IMR-90 (cell line): ENCODE results near the gene TADA1. TPM values are rescaled to one million over a fixed set of nuclear protein-coding genes. Genes with fewer than 3 reads are reported as not detected.
A peak's percentile ranks its signal among the peaks of the same experiment; 100 is the strongest.

ENCODE experiments used
- ATAC-seq: fragments of 200-7000 bp; cut with Tn5 transposase; 2 replicates; pipeline ENCODE4 v1.9.1; 2020; ENCODE audit warnings: low read depth, mild to moderate bottlenecking, moderate library complexity
- BruUV-seq: library from RNA; stranded (reverse); fragments of 400-500 nt; replicated peaks from 2 replicates; lab custom pipeline; 2021; lab: Mats Ljungman, UMichigan
- CTCF ChIA-PET: fragments of 300-600 bp; formaldehyde crosslinking; extraction: SDS; loops from one replicate; lab custom pipeline; 2021; ENCODE audit warnings: antibody characterized with exemption; lab: Yijun Ruan, JAX
- POLR2A ChIA-PET: fragments of 300-600 bp; sonication (Branson Sonifier 250); formaldehyde crosslinking; loops from one replicate; lab custom pipeline; 2022; ENCODE audit warnings: antibody characterized with exemption; ENCODE audit not compliant: unreplicated experiment; lab: Charles Lee
- DNase-seq: peaks from one replicate; pipeline ENCODE4 v3.0.0; 2013
- H2AFZ ChIP-seq: replicated peaks from 2 replicates; pipeline ENCODE3; 2013; ENCODE audit warnings: low read length, mild to moderate bottlenecking; ENCODE audit not compliant: poor library complexity
- H2AK5ac ChIP-seq: 2 replicates; pipeline ENCODE4 v1.6.1; 2013; ENCODE audit warnings: low read depth, low read length, inconsistent platforms
- H2AK9ac ChIP-seq: replicated peaks from 2 replicates; pipeline ENCODE3; 2013; ENCODE audit warnings: mild to moderate bottlenecking, low read depth, low read length, moderate library complexity; ENCODE audit not compliant: poor library complexity
- H2BK120ac ChIP-seq: 2 replicates; pipeline ENCODE4 v1.6.1; 2013; ENCODE audit warnings: low read depth, low read length, inconsistent platforms
- H2BK15ac ChIP-seq: 3 replicates; pipeline ENCODE4 v1.6.1; 2013; ENCODE audit warnings: low read depth, low read length, inconsistent platforms
- H2BK20ac ChIP-seq: 2 replicates; pipeline ENCODE4 v1.6.1; 2013; ENCODE audit warnings: low read depth, mild to moderate bottlenecking, inconsistent platforms, low read length, moderate library complexity
- H2BK5ac ChIP-seq: 2 replicates; pipeline ENCODE4 v1.6.1; 2013; ENCODE audit warnings: mild to moderate bottlenecking, low read depth, low read length, inconsistent platforms; ENCODE audit not compliant: poor library complexity, severe bottlenecking
- H3K14ac ChIP-seq: replicated peaks from 2 replicates; pipeline ENCODE4 v1.6.1; 2013; ENCODE audit warnings: low read depth, low read length, inconsistent platforms
- H3K18ac ChIP-seq: 2 replicates; pipeline ENCODE4 v1.6.1; 2013; ENCODE audit warnings: low read depth, low read length, control low read depth
- H3K23ac ChIP-seq: 2 replicates; pipeline ENCODE4 v1.6.1; 2013; ENCODE audit warnings: low read depth, low read length, inconsistent platforms
- H3K27ac ChIP-seq: 2 replicates; pipeline ENCODE4 v1.5.1; 2013; ENCODE audit warnings: mild to moderate bottlenecking, control low read depth, low read length; ENCODE audit not compliant: insufficient read depth
- H3K27me3 ChIP-seq: 2 replicates; pipeline ENCODE4 v1.6.1; 2013; ENCODE audit warnings: low read length; ENCODE audit not compliant: control insufficient read depth, insufficient read depth
- H3K36me3 ChIP-seq: 2 replicates; pipeline ENCODE4 v1.6.1; 2013; ENCODE audit warnings: low read length, mixed read lengths; ENCODE audit not compliant: control insufficient read depth, insufficient read depth
- H3K4ac ChIP-seq: 2 replicates; pipeline ENCODE4 v1.6.1; 2013; ENCODE audit warnings: low read depth, low read length, inconsistent platforms
- H3K4me1 ChIP-seq: 2 replicates; pipeline ENCODE4 v1.6.1; 2013; ENCODE audit warnings: low read length, mixed read lengths; ENCODE audit not compliant: control insufficient read depth, insufficient read depth
- H3K4me2 ChIP-seq: 2 replicates; pipeline ENCODE4 v1.6.1; 2013; ENCODE audit warnings: low read depth, mild to moderate bottlenecking, control low read depth, low read length, moderate library complexity
- H3K4me3 ChIP-seq: 2 replicates; pipeline ENCODE4 v1.5.1; 2013; ENCODE audit warnings: low read depth, mild to moderate bottlenecking, control low read depth, low read length, moderate library complexity; ENCODE audit not compliant: insufficient read depth
- H3K56ac ChIP-seq: 2 replicates; pipeline ENCODE4 v1.6.1; 2013; ENCODE audit warnings: low read length, inconsistent platforms; ENCODE audit not compliant: insufficient read depth; ENCODE audit errors: extremely low read depth
- H3K79me1 ChIP-seq, 2 experiments: 2 replicates each; pipeline ENCODE4 v1.6.1; 2013; ENCODE audit warnings: low read length in 2 of 2, inconsistent platforms in 1 of 2, low read depth in 1 of 2
- H3K9ac ChIP-seq: 2 replicates; pipeline ENCODE4 v1.6.1; 2013; ENCODE audit warnings: low read depth, low read length, control low read depth
- H3K9me1 ChIP-seq: 2 replicates; pipeline ENCODE4 v1.6.1; 2013; ENCODE audit warnings: low read length, inconsistent platforms; ENCODE audit not compliant: insufficient read depth
- H3K9me3 ChIP-seq: 2 replicates; pipeline ENCODE4 v1.6.1; 2013; ENCODE audit warnings: low read length; ENCODE audit not compliant: control insufficient read depth, insufficient read depth
- H4K20me1 ChIP-seq: 2 replicates; pipeline ENCODE4 v1.6.1; 2013; ENCODE audit warnings: low read length, inconsistent platforms; ENCODE audit not compliant: insufficient read depth
- H4K5ac ChIP-seq: 2 replicates; pipeline ENCODE4 v1.6.1; 2013; ENCODE audit warnings: mild to moderate bottlenecking, low read depth, low read length, control low read depth
- H4K8ac ChIP-seq, 2 experiments: 2 replicates each; pipeline ENCODE4 v1.6.1; 2013; ENCODE audit warnings: low read depth in 2 of 2, low read length in 2 of 2, control low read depth in 1 of 2, inconsistent platforms in 1 of 2
- H4K91ac ChIP-seq: 2 replicates; pipeline ENCODE4 v1.6.1; 2013; ENCODE audit warnings: low read depth, low read length, inconsistent platforms; ENCODE audit not compliant: insufficient read depth
- POLR2A ChIP-seq: IDR thresholded peaks from 2 replicates; pipeline ENCODE4 v1.6.1; 2012; ENCODE audit warnings: mild to moderate bottlenecking, low read depth, low read length
- USF2 ChIP-seq: fragments of 150-350 bp; IDR thresholded peaks from 2 replicates; pipeline ENCODE4 v1.6.1; 2017; ENCODE audit warnings: mild to moderate bottlenecking, antibody characterized with exemption, low read length, low read depth
- WGBS, 2 experiments: methylation state at CpG; one replicate each; pipeline versions ENCODE4 v1.1.5 to v1.1.7; 2013; ENCODE audit warnings: missing lambda C conversion rate in 2 of 2; ENCODE audit not compliant: insufficient read length in 1 of 2; ENCODE audit errors: extremely low coverage in 2 of 2; 5-methylcytosine and 5-hydroxymethylcytosine counted together
- dilution Hi-C: fragments of 300-500 bp; cut with HindIII; formaldehyde crosslinking; loops from one replicate; pipeline ENCODE4 v1.14.3; 2018; ENCODE audit warnings: low sequenced_read_pairs; ENCODE audit not compliant: unreplicated experiment
- in situ Hi-C: fragments of 300-500 bp; cut with MboI; formaldehyde crosslinking; loops from 3 replicates; pipeline ENCODE4 v1.14.3; 2019; ENCODE audit warnings: low sequenced_read_pairs, inconsistent platforms, mixed read lengths
- intact Hi-C: fragments of 100-400 bp; cut with micrococcal nuclease; formaldehyde crosslinking; loops from 2 replicates; pipeline ENCODE4 v1.10.0; 2022
- polyA plus RNA-seq, 3 experiments: library from polyadenylated mRNA; depleted of rRNA; stranded (reverse); fragments of >200 nt; gene quantifications; 2 replicates each; pipeline ENCODE4 v1.2.3, GENCODE V29; 2012; ENCODE audit warnings: low replicate concordance in 1 of 3
- total RNA-seq: library from RNA; depleted of rRNA; stranded (reverse); fragments of >200 nt; gene quantifications from 2 replicates; pipeline ENCODE4 v1.2.3, GENCODE V29; 2012

The TADA1 gene
- total and polyA plus RNA-seq, 2 of the 4 experiments (the other 2 are of a cell fraction): 8.2 to 16.8 TPM

- in situ Hi-C loops: no loop called here
- POLR2A ChIA-PET: no interaction called here
- CTCF ChIA-PET: no interaction called here
These were observed 31.3 kb downstream of the TADA1 start for GRCh38 chr1:166844791-166845190.

More at GRCh38 chr1:166844791-166845190, 31.3 kb downstream of the TADA1 start:
- Histone ChIP-seq H2BK15ac (no peak overlapping the region), H4K5ac (no peak overlapping the region), H2BK120ac (no peak overlapping the region), H2AK5ac (no peak overlapping the region), H2AK9ac (peak overlapping the region; percentile 34), H3K27ac (no peak overlapping the region), H3K9me3 (no peaks in the 10 kb centered on the region), H2AFZ (no peak overlapping the region), H2BK20ac (no peak overlapping the region), H3K23ac (no peak overlapping the region), H3K27me3 (no peaks in the 10 kb centered on the region), H3K36me3 (peaks cover 68% of the 10 kb centered on the region), H3K18ac (no peak overlapping the region), H4K20me1 (peaks cover 32% of the 10 kb centered on the region), H3K4ac (no peak overlapping the region), H3K56ac (no peak overlapping the region), H3K79me1 (peaks cover 61 to 79% of the 10 kb centered on the region in 2 experiments), H3K4me3 (no peak overlapping the region), H2BK5ac (no peak overlapping the region), H3K14ac (no peak overlapping the region), H3K4me2 (no peak overlapping the region), H4K91ac (no peak overlapping the region), H3K9me1 (peaks cover 8% of the 10 kb centered on the region), H4K8ac (no peak overlapping the region), H3K4me1 (peaks cover 7% of the 10 kb centered on the region), H3K9ac (no peak overlapping the region)
- no peak for DNase-seq
- intact Hi-C loops (no loop called here), dilution Hi-C loops (no loop called here)
- WGBS, 2 experiments: 100% methylated on average over 3 of the region's 7 CpGs; no CpG with 5 or more reads in 1 of the 2 experiments
- TF ChIP-seq USF2: no peak
- TF ChIP-seq POLR2A: no peak
- ATAC-seq: 0 out of 2 replicates have a peak, but pooled peaks have one; percentile 18
- no TSS peak for BruUV-seq
